H1 (cell line): Measurements from ENCODE around the gene SMARCD2. TPM values are rescaled to one million over a fixed set of nuclear protein-coding genes. Genes with fewer than 3 reads are reported as not detected.

Source experiments
- CTCF ChIA-PET: fragments of 300-600 bp; sonication (Branson Sonifier 250); formaldehyde crosslinking; loops from one replicate; lab custom pipeline; 2021; ENCODE audit not compliant: partially characterized antibody; lab: Charles Lee
- POLR2A ChIA-PET: fragments of 300-600 bp; sonication (Branson Sonifier 250); formaldehyde crosslinking; loops from one replicate; lab custom pipeline; 2021; ENCODE audit warnings: inconsistent platforms; ENCODE audit not compliant: partially characterized antibody; lab: Charles Lee
- DNase-seq, 2 experiments: peaks; one replicate each; pipeline versions ENCODE4 v3.0.0 to v3.0.0-alpha.2; 2010 to 2022; ENCODE audit warnings: low spot score in 2 of 2, low read depth in 1 of 2, mixed read lengths in 1 of 2
- FAIRE-seq: peaks from 2 replicates; lab custom pipeline; 2011; peaks lifted over from hg19 to GRCh38; lab: Jason Lieb, UNC
- H2AFZ ChIP-seq: 2 replicates; pipeline ENCODE4 v1.8.1; 2012; ENCODE audit warnings: low read length, inconsistent platforms
- H2AK5ac ChIP-seq: 2 replicates; pipeline ENCODE4 v1.6.1; 2013; ENCODE audit warnings: low read depth, low read length
- H2BK120ac ChIP-seq: replicated peaks from 2 replicates; pipeline ENCODE3; 2013; ENCODE audit warnings: low read depth, low read length, inconsistent platforms
- H2BK12ac ChIP-seq: 2 replicates; pipeline ENCODE4 v1.6.1; 2013; ENCODE audit warnings: low read depth, low read length
- H2BK15ac ChIP-seq: 2 replicates; pipeline ENCODE4 v1.6.1; 2013; ENCODE audit warnings: low read length
- H2BK20ac ChIP-seq: 2 replicates; pipeline ENCODE4 v1.6.1; 2013; ENCODE audit warnings: low read length
- H2BK5ac ChIP-seq: 2 replicates; pipeline ENCODE4 v1.6.1; 2013; ENCODE audit warnings: low read depth, low read length
- H3K14ac ChIP-seq: 2 replicates; pipeline ENCODE4 v1.6.1; 2013; ENCODE audit warnings: inconsistent platforms; ENCODE audit not compliant: insufficient read length
- H3K18ac ChIP-seq: 2 replicates; pipeline ENCODE4 v1.6.1; 2013; ENCODE audit warnings: low read length; ENCODE audit errors: extremely low read depth
- H3K23ac ChIP-seq: 2 replicates; pipeline ENCODE4 v1.6.1; 2013; ENCODE audit warnings: inconsistent platforms; ENCODE audit not compliant: insufficient read length
- H3K23me2 ChIP-seq: 2 replicates; pipeline ENCODE4 v1.6.1; 2013; ENCODE audit warnings: low read depth, low read length
- H3K27ac ChIP-seq: 2 replicates; pipeline ENCODE4 v1.6.1; 2011; ENCODE audit warnings: low read depth, low read length, inconsistent platforms
- H3K27me3 ChIP-seq, 4 experiments: replicated peaks in 1 of 4; 1 replicate in 1 of 4; 2 replicates in 3 of 4; pipeline versions ENCODE4 v1.6.1 to v1.8.1; 2011 to 2013; ENCODE audit warnings: low read length in 3 of 4, mild to moderate bottlenecking in 3 of 4, inconsistent platforms in 2 of 4, mixed read lengths in 2 of 4, moderate library complexity in 1 of 4; ENCODE audit not compliant: control insufficient read depth in 3 of 4, insufficient read depth in 3 of 4; ENCODE audit errors: extremely low read depth in 1 of 4
- H3K36me3 ChIP-seq, 4 experiments: 2 replicates each; pipeline versions ENCODE4 v1.6.1 to v1.8.1; 2011 to 2013; ENCODE audit warnings: mild to moderate bottlenecking in 4 of 4, low read length in 3 of 4, moderate library complexity in 2 of 4, control low read depth in 1 of 4, inconsistent platforms in 1 of 4; ENCODE audit not compliant: insufficient read depth in 4 of 4, control insufficient read depth in 2 of 4
- H3K4ac ChIP-seq: replicated peaks from 2 replicates; pipeline ENCODE3; 2013; ENCODE audit warnings: low read length, low read depth, mixed read lengths, inconsistent platforms; ENCODE audit not compliant: insufficient read length
- H3K4me1 ChIP-seq, 4 experiments: replicated peaks in 1 of 4; 1 replicate in 1 of 4; 2 replicates in 3 of 4; pipeline versions ENCODE4 v1.6.1 to v1.8.1; 2011 to 2013; ENCODE audit warnings: low read length in 3 of 4, inconsistent platforms in 2 of 4, mixed read lengths in 1 of 4; ENCODE audit not compliant: insufficient read depth in 4 of 4, control insufficient read depth in 3 of 4
- H3K4me2 ChIP-seq, 2 experiments: 2 replicates each; pipeline versions ENCODE4 v1.6.1 to v1.8.1; 2011 to 2013; ENCODE audit warnings: low read depth in 2 of 2, low read length in 2 of 2, control low read depth in 1 of 2, inconsistent platforms in 1 of 2, mild to moderate bottlenecking in 1 of 2; ENCODE audit not compliant: insufficient read depth in 1 of 2
- H3K4me3 ChIP-seq, 4 experiments: fragments of 200-600, 300-600 bp in 1 of 4; sonication (generic), shearing (Covaris generic), sonication (Bioruptor Twin) in 1 of 4; 2 replicates each; pipeline versions ENCODE4 v1.5.1 to v1.8.1; 2011 to 2016; ENCODE audit warnings: low read length in 4 of 4, low read depth in 3 of 4, control low read depth in 2 of 4, inconsistent platforms in 2 of 4, mild to moderate bottlenecking in 2 of 4, mixed read lengths in 1 of 4, moderate library complexity in 1 of 4; ENCODE audit not compliant: insufficient read depth in 2 of 4; ENCODE audit errors: extremely low read depth in 1 of 4
- H3K56ac ChIP-seq: replicated peaks from 2 replicates; pipeline ENCODE3; 2013; ENCODE audit warnings: low read depth, mild to moderate bottlenecking, mixed read lengths, low read length, inconsistent platforms; ENCODE audit not compliant: insufficient read length
- H3K79me1 ChIP-seq: 2 replicates; pipeline ENCODE4 v1.6.1; 2013; ENCODE audit warnings: low read depth, low read length, control low read depth
- H3K79me2 ChIP-seq, 2 experiments: 2 replicates each; pipeline versions ENCODE4 v1.6.1 to v1.8.1; 2012 to 2013; ENCODE audit warnings: low read length in 2 of 2, mild to moderate bottlenecking in 2 of 2, inconsistent platforms in 1 of 2; ENCODE audit not compliant: insufficient read depth in 2 of 2, control insufficient read depth in 1 of 2
- H3K9ac ChIP-seq, 4 experiments: replicated peaks in 1 of 4; 1 replicate in 1 of 4; 2 replicates in 3 of 4; pipeline versions ENCODE4 v1.6.1 to v1.8.1; 2011 to 2013; ENCODE audit warnings: low read depth in 3 of 4, low read length in 3 of 4, control low read depth in 2 of 4, mild to moderate bottlenecking in 2 of 4, moderate library complexity in 2 of 4, inconsistent platforms in 1 of 4; ENCODE audit errors: extremely low read depth in 1 of 4
- H3K9me3 ChIP-seq, 2 experiments: 2 replicates each; pipeline versions ENCODE4 v1.6.1 to v1.8.1; 2012 to 2013; ENCODE audit warnings: mild to moderate bottlenecking in 2 of 2, moderate library complexity in 2 of 2, control low read depth in 1 of 2, inconsistent platforms in 1 of 2, low read depth in 1 of 2, low read length in 1 of 2, mixed read lengths in 1 of 2; ENCODE audit not compliant: insufficient read depth in 2 of 2
- H4K20me1 ChIP-seq, 2 experiments: replicated peaks in 1 of 2; 2 replicates each; pipeline versions ENCODE3 to v1.8.1; 2011 to 2013; ENCODE audit warnings: inconsistent platforms in 2 of 2, low read length in 2 of 2, mild to moderate bottlenecking in 1 of 2; ENCODE audit not compliant: insufficient read depth in 2 of 2, control insufficient read depth in 1 of 2
- H4K5ac ChIP-seq: 2 replicates; pipeline ENCODE4 v1.6.1; 2013; ENCODE audit warnings: low read length, low read depth, mixed read lengths, inconsistent platforms; ENCODE audit not compliant: insufficient read length
- H4K8ac ChIP-seq: 2 replicates; pipeline ENCODE4 v1.8.0; 2013; ENCODE audit warnings: mild to moderate bottlenecking, moderate library complexity, low read length, inconsistent platforms; ENCODE audit not compliant: insufficient read depth; ENCODE audit errors: extremely low read depth
- H4K91ac ChIP-seq: replicated peaks from 2 replicates; pipeline ENCODE3; 2013; ENCODE audit warnings: low read length, mixed read lengths, inconsistent platforms; ENCODE audit not compliant: insufficient read length
- ASH2L ChIP-seq: fragments of 200-600, 300-600 bp; sonication (generic); IDR thresholded peaks from one replicate; pipeline ENCODE4 v1.7.1; 2017; ENCODE audit warnings: low read length
- GABPA ChIP-seq: IDR thresholded peaks from 2 replicates; pipeline ENCODE4 v1.6.1; 2011; ENCODE audit warnings: mild to moderate bottlenecking, low read length, moderate library complexity, borderline replicate concordance; ENCODE audit not compliant: insufficient read depth
- MAFK ChIP-seq: IDR thresholded peaks from 2 replicates; pipeline ENCODE4 v1.6.1; 2012; ENCODE audit warnings: low read depth, mild to moderate bottlenecking, improper control_type of control experiment, low read length
- SRF ChIP-seq: IDR thresholded peaks from 2 replicates; pipeline ENCODE4 v1.6.1; 2011; ENCODE audit warnings: mild to moderate bottlenecking, low read depth, low read length, moderate library complexity
- YY1 ChIP-seq: IDR thresholded peaks from 2 replicates; pipeline ENCODE4 v1.6.1; 2011; ENCODE audit warnings: low read depth, mild to moderate bottlenecking, low read length
- WGBS, 2 experiments: shearing (Covaris generic) in 1 of 2; methylation state at CpG; one replicate each; pipeline versions ENCODE4 v1.1.6 to v1.1.7; 2013 to 2015; ENCODE audit warnings: low lambda C conversion rate in 2 of 2, mixed read lengths in 2 of 2, inconsistent platforms in 1 of 2, low coverage in 1 of 2, missing lambda C conversion rate in 1 of 2; ENCODE audit not compliant: insufficient replicate concordance in 2 of 2, insufficient coverage in 1 of 2, insufficient read length in 1 of 2; ENCODE audit errors: extremely low coverage in 1 of 2, missing lambda C conversion rate in 1 of 2; 5-methylcytosine and 5-hydroxymethylcytosine counted together
- polyA plus RNA-seq, 7 experiments: library from polyadenylated mRNA; depleted of rRNA in 3 of 7; stranded (reverse) in 5 of 7; unstranded in 2 of 7; fragments of >200 nt in 5 of 7; fragments of 200-250 nt in 2 of 7; gene quantifications; 1 replicate in 5 of 7; 2 replicates in 1 of 7; 4 replicates in 1 of 7; pipeline versions ENCODE4 v1.2.1 to v1.2.3, GENCODE V29; 2011 to 2013; ENCODE audit warnings: missing spikeins in 2 of 7, mixed read lengths in 2 of 7
- total RNA-seq: library from RNA; stranded (reverse); fragmentation: NEBNext Ultra II Directional; extraction: Animal tissue kit (Norgen Biotek cat#: 25700); gene quantifications from 2 replicates; pipeline ENCODE4 v1.2.1, GENCODE V29; 2021

The SMARCD2 gene
- total and polyA plus RNA-seq, 2 of the 8 experiments (the other 6 are each of a cell fraction or from before 2014, with no cell fraction given): 90.0 to 92.2 TPM

GRCh38 chr17:63816669-63817068, 25.8 kb downstream of the SMARCD2 start:
- H2BK20ac ChIP-seq: no peak overlapping the region
- no peaks in the 10 kb centered on the region for H3K27me3 ChIP-seq
- H2AK5ac ChIP-seq: no peak overlapping the region
- no peaks in the 10 kb centered on the region for H3K4me1 ChIP-seq
- FAIRE-seq: no peak
- H4K91ac ChIP-seq: no peak overlapping the region
- DNase-seq: no peak
- H4K5ac ChIP-seq: no peak overlapping the region
- H4K20me1 ChIP-seq: peaks cover 9 to 30% of the 10 kb centered on the region in 2 experiments
- no peak overlapping the region for H3K27ac ChIP-seq
- CTCF ChIA-PET: interaction anchor here (1.0 to 1.2 kb wide), 4 partner anchors 10 to 25 kb away, joined by 3 to 4 read pairs (median 3); no protein-coding TSS in a partner anchor
- no peak overlapping the region for H2BK15ac ChIP-seq
- POLR2A ChIA-PET: interaction anchor here (1.4 to 32.3 kb wide), 4 partner anchors 12 to 55 kb away, joined by 4 to 593 read pairs (median 244); partner anchors contain the start of genes CCDC47, DDX42, FTSJ3 and PSMC5
- H3K9ac ChIP-seq: no peak overlapping the region
- H3K4me2 ChIP-seq: no peak overlapping the region
- WGBS, 2 experiments: 94% methylated on average over 4 of the region's 4 CpGs; no CpG with 5 or more reads in 1 of the 2 experiments
- H2AFZ ChIP-seq: no peak overlapping the region
- no peak overlapping the region for H3K56ac ChIP-seq
- peaks cover 59 to 97% (median 92%) of the 10 kb centered on the region in 4 experiments for H3K36me3 ChIP-seq
- H4K8ac ChIP-seq: no peak overlapping the region
- H3K23me2 ChIP-seq: no peaks in the 10 kb centered on the region
- H3K9me3 ChIP-seq: no peaks in the 10 kb centered on the region
- no peaks in the 10 kb centered on the region; the same call in none of the 2 replicates for H3K79me1 ChIP-seq
- H2BK120ac ChIP-seq: no peak overlapping the region
- H2BK12ac ChIP-seq: no peak overlapping the region
- no peak overlapping the region for H3K18ac ChIP-seq
- H3K79me2 ChIP-seq: no peaks in the 10 kb centered on the region
- TF ChIP-seq GABPA (no peak), SRF (no peak), MAFK (no peak), YY1 (no peak), ASH2L (no peak)
- H3K23ac ChIP-seq: no peak overlapping the region
- no peak overlapping the region for H3K4me3 ChIP-seq
- H2BK5ac ChIP-seq: no peak overlapping the region
- no peak overlapping the region for H3K14ac ChIP-seq
- H3K4ac ChIP-seq: no peak overlapping the region
